ENCODE data around the gene HOXA3.

DNA sequence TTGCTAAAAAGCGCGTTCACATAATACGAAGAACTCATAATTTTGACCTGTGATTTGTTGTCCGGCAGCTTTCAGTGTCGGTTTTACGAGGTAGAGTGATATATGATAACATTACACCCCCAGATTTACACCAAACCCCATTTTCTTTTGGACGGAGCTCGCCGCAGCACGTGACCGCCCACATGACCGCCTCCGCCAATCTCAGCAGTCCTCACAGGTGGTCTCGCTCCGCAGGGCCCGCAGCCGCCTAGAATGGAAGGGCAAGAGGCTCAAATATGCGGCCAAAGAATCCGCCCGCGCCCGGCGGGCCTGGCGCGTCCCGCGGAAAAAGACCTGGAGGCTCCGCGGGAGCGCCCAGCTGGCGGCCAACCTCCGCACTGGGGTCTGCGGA lies 4.1 kb upstream of the HOXA3 start, which contains the start of gene HOXA7:
- TF ChIP-seq POLR2AphosphoS5 (IDR thresholded peaks at IDR 0.05) (peak in 1 of 3 donors; percentile 12), CTCF (IDR thresholded peaks at IDR 0.05) (no peak)

Data from breast epithelium (tissue), 3 donors.